HepG2 (cell line): ENCODE data around the gene HRG. TPM values are rescaled to one million over a fixed set of nuclear protein-coding genes. Genes with fewer than 3 reads are reported as not detected.
A peak's percentile ranks its signal among the peaks of the same experiment; 100 is the strongest.

Experiments used
- ERF ChIP-seq: IDR thresholded peaks from 2 replicates; pipeline ENCODE4 v1.6.1; 2018; ENCODE audit warnings: missing biosample characterization, missing genetic modification reagents
- MYNN ChIP-seq: sonication (generic); formaldehyde crosslinking; IDR thresholded peaks from 2 replicates; pipeline ENCODE4 v1.4.0; 2020; ENCODE audit warnings: mild to moderate bottlenecking, low read depth, missing genetic modification reagents
- PPARG ChIP-seq: conservative IDR thresholded peaks from 2 replicates; pipeline ENCODE4 v1.6.1; 2016; ENCODE audit warnings: missing biosample characterization, missing genetic modification reagents
- RAD51 ChIP-seq: fragments of 450-650 bp; IDR thresholded peaks from 2 replicates; pipeline ENCODE4 v1.6.1; 2016; ENCODE audit warnings: borderline replicate concordance
- SETDB1 ChIP-seq: sonication (generic); formaldehyde crosslinking; IDR thresholded peaks from 2 replicates; pipeline ENCODE4 v1.5.1; 2020; ENCODE audit warnings: missing genetic modification reagents, mild to moderate bottlenecking, borderline replicate concordance
- WIZ ChIP-seq: sonication (generic); formaldehyde crosslinking; IDR thresholded peaks from 2 replicates; pipeline ENCODE4 v1.5.1; 2020; ENCODE audit warnings: mild to moderate bottlenecking, missing genetic modification reagents
- ZNF652 ChIP-seq: IDR thresholded peaks from 2 replicates; pipeline ENCODE4 v1.6.1; 2016; ENCODE audit warnings: low read depth, borderline replicate concordance
- ZNF75D ChIP-seq: sonication (generic); formaldehyde crosslinking; IDR thresholded peaks from 2 replicates; pipeline ENCODE4 v1.8.1; 2023; ENCODE audit warnings: missing genetic modification reagents, mild to moderate bottlenecking, borderline replicate concordance
- ZNF777 ChIP-seq: sonication (generic); formaldehyde crosslinking; IDR thresholded peaks from 2 replicates; pipeline ENCODE4 v1.4.0; 2020; ENCODE audit warnings: missing genetic modification reagents
- ZNF83 ChIP-seq: sonication (generic); formaldehyde crosslinking; IDR thresholded peaks from 2 replicates; pipeline ENCODE4 v1.4.0; 2020; ENCODE audit warnings: missing genetic modification reagents, mild to moderate bottlenecking, borderline replicate concordance
- polyA plus RNA-seq, 8 experiments: library from polyadenylated mRNA; depleted of rRNA in 3 of 8; stranded (reverse) in 7 of 8; unstranded in 1 of 8; fragments of >200 nt; fragmentation: Illumina TruSeq in 4 of 8; extraction: Trizol in 4 of 8; gene quantifications; 2 replicates each; pipeline versions ENCODE4 v1.2.1 to v1.2.3, GENCODE V29; 2011 to 2016; ENCODE audit warnings: low read depth in 4 of 8, missing spikeins in 1 of 8, mixed read lengths in 1 of 8; ENCODE audit not compliant: insufficient read depth in 1 of 8
- total RNA-seq, 5 experiments: library from RNA; depleted of rRNA; stranded (reverse); fragments of >200 nt; fragmentation: Illumina TruSeq; extraction: Trizol; gene quantifications; 2 replicates each; pipeline ENCODE4 v1.2.3, GENCODE V29; 2016; ENCODE audit warnings: low read depth in 1 of 5
- TF ChIP-seq, protein P1 (sequence below): IDR thresholded peaks from 2 replicates; pipeline ENCODE4 v1.6.1; 2016; ENCODE audit warnings: low read depth, missing genetic modification reagents, missing compliant biosample characterization
- TF ChIP-seq, protein P2 (sequence below): IDR thresholded peaks from 2 replicates; pipeline ENCODE4 v1.6.1; 2016; ENCODE audit warnings: mild to moderate bottlenecking
- TF ChIP-seq, protein P3 (sequence below): sonication (generic); formaldehyde crosslinking; IDR thresholded peaks from 2 replicates; pipeline ENCODE4 v1.5.1; 2020; ENCODE audit warnings: missing genetic modification reagents, mild to moderate bottlenecking, borderline replicate concordance
- TF ChIP-seq, protein P4 (sequence below): sonication (generic); formaldehyde crosslinking; IDR thresholded peaks from 2 replicates; pipeline ENCODE4 v1.4.0; 2020; ENCODE audit warnings: missing genetic modification reagents, mild to moderate bottlenecking, borderline replicate concordance
- TF ChIP-seq, protein P5 (sequence below): sonication (generic); formaldehyde crosslinking; IDR thresholded peaks from 2 replicates; pipeline ENCODE4 v1.9.0; 2021; ENCODE audit warnings: missing genetic modification reagents, mild to moderate bottlenecking, borderline replicate concordance

HRG gene
- total and polyA plus RNA-seq, 2 of the 13 experiments (the other 11 are each of a cell fraction or from before 2014, with no cell fraction given), result 0.09 to 0.11 TPM

DNA sequence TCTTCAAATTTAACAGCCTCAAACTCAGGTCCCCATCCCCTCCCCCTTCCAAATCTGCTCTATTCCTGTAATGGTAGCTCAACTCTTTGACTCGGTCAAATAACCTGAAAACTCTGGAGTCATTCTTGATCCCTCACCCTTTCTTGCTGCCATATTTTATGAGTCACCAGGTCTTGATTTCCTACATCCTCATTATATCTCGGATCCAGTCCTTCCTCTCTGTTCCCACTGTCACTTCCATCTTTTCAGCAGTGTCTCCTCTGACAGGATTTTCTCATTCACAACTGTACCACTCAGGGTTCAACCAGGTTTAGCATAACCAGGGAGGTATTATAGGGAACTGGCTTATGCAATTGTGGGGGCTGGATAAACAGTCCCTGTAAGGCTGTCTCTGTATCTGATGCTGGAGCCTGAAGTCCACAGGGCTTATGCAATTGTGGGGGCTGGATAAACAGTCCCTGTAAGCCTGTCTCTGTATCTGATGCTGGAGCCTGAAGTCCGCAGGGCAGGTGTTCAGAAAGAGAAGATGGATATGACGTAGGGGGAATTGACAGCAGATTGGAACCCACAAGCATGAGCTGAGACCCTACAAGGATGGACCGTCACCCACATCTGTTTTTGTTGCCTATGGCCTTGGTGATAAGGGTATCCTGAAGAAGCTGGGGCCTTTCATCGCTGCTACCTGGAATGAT is 34.7 kb upstream of the HRG start (continued):
- TF ChIP-seq, protein P1, sequence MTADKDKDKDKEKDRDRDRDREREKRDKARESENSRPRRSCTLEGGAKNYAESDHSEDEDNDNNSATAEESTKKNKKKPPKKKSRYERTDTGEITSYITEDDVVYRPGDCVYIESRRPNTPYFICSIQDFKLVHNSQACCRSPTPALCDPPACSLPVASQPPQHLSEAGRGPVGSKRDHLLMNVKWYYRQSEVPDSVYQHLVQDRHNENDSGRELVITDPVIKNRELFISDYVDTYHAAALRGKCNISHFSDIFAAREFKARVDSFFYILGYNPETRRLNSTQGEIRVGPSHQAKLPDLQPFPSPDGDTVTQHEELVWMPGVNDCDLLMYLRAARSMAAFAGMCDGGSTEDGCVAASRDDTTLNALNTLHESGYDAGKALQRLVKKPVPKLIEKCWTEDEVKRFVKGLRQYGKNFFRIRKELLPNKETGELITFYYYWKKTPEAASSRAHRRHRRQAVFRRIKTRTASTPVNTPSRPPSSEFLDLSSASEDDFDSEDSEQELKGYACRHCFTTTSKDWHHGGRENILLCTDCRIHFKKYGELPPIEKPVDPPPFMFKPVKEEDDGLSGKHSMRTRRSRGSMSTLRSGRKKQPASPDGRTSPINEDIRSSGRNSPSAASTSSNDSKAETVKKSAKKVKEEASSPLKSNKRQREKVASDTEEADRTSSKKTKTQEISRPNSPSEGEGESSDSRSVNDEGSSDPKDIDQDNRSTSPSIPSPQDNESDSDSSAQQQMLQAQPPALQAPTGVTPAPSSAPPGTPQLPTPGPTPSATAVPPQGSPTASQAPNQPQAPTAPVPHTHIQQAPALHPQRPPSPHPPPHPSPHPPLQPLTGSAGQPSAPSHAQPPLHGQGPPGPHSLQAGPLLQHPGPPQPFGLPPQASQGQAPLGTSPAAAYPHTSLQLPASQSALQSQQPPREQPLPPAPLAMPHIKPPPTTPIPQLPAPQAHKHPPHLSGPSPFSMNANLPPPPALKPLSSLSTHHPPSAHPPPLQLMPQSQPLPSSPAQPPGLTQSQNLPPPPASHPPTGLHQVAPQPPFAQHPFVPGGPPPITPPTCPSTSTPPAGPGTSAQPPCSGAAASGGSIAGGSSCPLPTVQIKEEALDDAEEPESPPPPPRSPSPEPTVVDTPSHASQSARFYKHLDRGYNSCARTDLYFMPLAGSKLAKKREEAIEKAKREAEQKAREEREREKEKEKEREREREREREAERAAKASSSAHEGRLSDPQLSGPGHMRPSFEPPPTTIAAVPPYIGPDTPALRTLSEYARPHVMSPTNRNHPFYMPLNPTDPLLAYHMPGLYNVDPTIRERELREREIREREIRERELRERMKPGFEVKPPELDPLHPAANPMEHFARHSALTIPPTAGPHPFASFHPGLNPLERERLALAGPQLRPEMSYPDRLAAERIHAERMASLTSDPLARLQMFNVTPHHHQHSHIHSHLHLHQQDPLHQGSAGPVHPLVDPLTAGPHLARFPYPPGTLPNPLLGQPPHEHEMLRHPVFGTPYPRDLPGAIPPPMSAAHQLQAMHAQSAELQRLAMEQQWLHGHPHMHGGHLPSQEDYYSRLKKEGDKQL (CRISPR knock-in tag), result peak; percentile 54; the same call in 1 of the 2 replicates
- TF ChIP-seq WIZ (CRISPR knock-in tag) (no peak), ERF (CRISPR knock-in tag) (peak; percentile 61; the same call in 1 of the 2 replicates), ZNF777 (CRISPR knock-in tag) (no peak), ZNF83 (CRISPR knock-in tag) (no peak), RAD51 (no peak), SETDB1 (CRISPR knock-in tag) (no peak), ZNF652 (CRISPR knock-in tag) (no peak), MYNN (CRISPR knock-in tag) (no peak), ZNF75D (CRISPR knock-in tag) (no peak), PPARG (0 out of 2 replicates have a peak, but pooled peaks have one; percentile 46)
- TF ChIP-seq, protein P2, sequence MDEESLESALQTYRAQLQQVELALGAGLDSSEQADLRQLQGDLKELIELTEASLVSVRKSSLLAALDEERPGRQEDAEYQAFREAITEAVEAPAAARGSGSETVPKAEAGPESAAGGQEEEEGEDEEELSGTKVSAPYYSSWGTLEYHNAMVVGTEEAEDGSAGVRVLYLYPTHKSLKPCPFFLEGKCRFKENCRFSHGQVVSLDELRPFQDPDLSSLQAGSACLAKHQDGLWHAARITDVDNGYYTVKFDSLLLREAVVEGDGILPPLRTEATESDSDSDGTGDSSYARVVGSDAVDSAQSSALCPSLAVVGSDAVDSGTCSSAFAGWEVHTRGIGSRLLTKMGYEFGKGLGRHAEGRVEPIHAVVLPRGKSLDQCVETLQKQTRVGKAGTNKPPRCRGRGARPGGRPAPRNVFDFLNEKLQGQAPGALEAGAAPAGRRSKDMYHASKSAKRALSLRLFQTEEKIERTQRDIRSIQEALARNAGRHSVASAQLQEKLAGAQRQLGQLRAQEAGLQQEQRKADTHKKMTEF, result peak; percentile 72
- TF ChIP-seq, protein P3, sequence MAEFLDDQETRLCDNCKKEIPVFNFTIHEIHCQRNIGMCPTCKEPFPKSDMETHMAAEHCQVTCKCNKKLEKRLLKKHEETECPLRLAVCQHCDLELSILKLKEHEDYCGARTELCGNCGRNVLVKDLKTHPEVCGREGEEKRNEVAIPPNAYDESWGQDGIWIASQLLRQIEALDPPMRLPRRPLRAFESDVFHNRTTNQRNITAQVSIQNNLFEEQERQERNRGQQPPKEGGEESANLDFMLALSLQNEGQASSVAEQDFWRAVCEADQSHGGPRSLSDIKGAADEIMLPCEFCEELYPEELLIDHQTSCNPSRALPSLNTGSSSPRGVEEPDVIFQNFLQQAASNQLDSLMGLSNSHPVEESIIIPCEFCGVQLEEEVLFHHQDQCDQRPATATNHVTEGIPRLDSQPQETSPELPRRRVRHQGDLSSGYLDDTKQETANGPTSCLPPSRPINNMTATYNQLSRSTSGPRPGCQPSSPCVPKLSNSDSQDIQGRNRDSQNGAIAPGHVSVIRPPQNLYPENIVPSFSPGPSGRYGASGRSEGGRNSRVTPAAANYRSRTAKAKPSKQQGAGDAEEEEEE (CRISPR knock-in tag), result no peak
- TF ChIP-seq, protein P4, sequence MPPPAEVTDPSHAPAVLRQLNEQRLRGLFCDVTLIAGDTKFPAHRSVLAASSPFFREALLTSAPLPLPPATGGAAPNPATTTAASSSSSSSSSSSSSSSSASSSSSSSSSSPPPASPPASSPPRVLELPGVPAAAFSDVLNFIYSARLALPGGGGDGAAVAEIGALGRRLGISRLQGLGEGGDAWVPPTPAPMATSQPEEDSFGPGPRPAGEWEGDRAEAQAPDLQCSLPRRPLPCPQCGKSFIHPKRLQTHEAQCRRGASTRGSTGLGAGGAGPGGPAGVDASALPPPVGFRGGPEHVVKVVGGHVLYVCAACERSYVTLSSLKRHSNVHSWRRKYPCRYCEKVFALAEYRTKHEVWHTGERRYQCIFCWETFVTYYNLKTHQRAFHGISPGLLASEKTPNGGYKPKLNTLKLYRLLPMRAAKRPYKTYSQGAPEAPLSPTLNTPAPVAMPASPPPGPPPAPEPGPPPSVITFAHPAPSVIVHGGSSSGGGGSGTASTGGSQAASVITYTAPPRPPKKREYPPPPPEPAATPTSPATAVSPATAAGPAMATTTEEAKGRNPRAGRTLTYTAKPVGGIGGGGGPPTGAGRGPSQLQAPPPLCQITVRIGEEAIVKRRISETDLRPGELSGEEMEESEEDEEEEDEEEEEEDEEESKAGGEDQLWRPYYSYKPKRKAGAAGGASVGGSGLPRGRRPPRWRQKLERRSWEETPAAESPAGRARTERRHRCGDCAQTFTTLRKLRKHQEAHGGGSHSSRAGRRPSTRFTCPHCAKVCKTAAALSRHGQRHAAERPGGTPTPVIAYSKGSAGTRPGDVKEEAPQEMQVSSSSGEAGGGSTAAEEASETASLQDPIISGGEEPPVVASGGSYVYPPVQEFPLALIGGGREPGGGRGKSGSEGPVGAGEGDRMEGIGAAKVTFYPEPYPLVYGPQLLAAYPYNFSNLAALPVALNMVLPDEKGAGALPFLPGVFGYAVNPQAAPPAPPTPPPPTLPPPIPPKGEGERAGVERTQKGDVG (CRISPR knock-in tag), result 0 out of 2 replicates have a peak, but pooled peaks have one; percentile 45
- TF ChIP-seq, protein P5, sequence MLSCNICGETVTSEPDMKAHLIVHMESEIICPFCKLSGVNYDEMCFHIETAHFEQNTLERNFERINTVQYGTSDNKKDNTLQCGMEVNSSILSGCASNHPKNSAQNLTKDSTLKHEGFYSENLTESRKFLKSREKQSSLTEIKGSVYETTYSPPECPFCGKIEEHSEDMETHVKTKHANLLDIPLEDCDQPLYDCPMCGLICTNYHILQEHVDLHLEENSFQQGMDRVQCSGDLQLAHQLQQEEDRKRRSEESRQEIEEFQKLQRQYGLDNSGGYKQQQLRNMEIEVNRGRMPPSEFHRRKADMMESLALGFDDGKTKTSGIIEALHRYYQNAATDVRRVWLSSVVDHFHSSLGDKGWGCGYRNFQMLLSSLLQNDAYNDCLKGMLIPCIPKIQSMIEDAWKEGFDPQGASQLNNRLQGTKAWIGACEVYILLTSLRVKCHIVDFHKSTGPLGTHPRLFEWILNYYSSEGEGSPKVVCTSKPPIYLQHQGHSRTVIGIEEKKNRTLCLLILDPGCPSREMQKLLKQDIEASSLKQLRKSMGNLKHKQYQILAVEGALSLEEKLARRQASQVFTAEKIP (CRISPR knock-in tag), result no peak
